ENCODE measurements around the gene TMEM187. TPM values are rescaled to one million over a fixed set of nuclear protein-coding genes. Genes with fewer than 3 reads are reported as not detected.

TMEM187 gene
- total and polyA plus RNA-seq, 2 donors (not counting 1 experiment from before 2014, with no cell fraction given), result 5.5 to 6.4 TPM

- no peak overlapping the region for H3K4me2 ChIP-seq (replicated peaks; ENCODE audit: low read depth, low read length, poor library complexity, severe bottlenecking)
- no peaks in the 10 kb centered on the region for H3K9me3 Mint-ChIP-seq (ENCODE audit: insufficient read depth)
- H3K27me3 ChIP-seq (replicated peaks in 1 of 4; ENCODE audit: control extremely low read depth in 1 of 4, control insufficient read depth in 3 of 4, insufficient read depth in 4 of 4, low read length in 3 of 4), result no peaks in the 10 kb centered on the region
- H3K4me1 ChIP-seq (ENCODE audit: control insufficient read depth in 2 of 2, insufficient read depth in 2 of 2, low read length in 2 of 2), result peaks cover 6 to 21% of the 10 kb centered on the region in 2 donors
- H3K79me2 ChIP-seq (ENCODE audit: control insufficient read depth, insufficient read depth, low read length), result peaks cover 24% of the 10 kb centered on the region
- H3K27ac ChIP-seq (ENCODE audit: low read length in 2 of 2), result no peak overlapping the region
- no peak overlapping the region for H3K9ac ChIP-seq (ENCODE audit: low read length)
- DNase-seq, result no peak
- 94% methylated on average over 2 of the region's 5 CpGs for WGBS (ENCODE audit: insufficient coverage)
- no peaks in the 10 kb centered on the region for H3K27me3 Mint-ChIP-seq
- peak overlapping the region; percentile 46 for H3K27ac Mint-ChIP-seq
- no peaks in the 10 kb centered on the region for H3K9me3 ChIP-seq (ENCODE audit: control extremely low read depth in 1 of 3, control insufficient read depth in 2 of 3, insufficient read depth in 1 of 3, low read length in 2 of 3)
- H4K20me1 ChIP-seq (ENCODE audit: control insufficient read depth, insufficient read depth, low read length, poor library complexity, severe bottlenecking), result no peaks in the 10 kb centered on the region
- no peak overlapping the region for H3K4me3 ChIP-seq (ENCODE audit: control extremely low read depth in 1 of 5, extremely low read depth in 1 of 5, insufficient read depth in 1 of 5, low read depth in 2 of 5, low read length in 4 of 5)
- no peak overlapping the region for H3K4me3 Mint-ChIP-seq
- H3K36me3 ChIP-seq (replicated peaks in 1 of 2; ENCODE audit: control extremely low read depth in 1 of 2, control insufficient read depth in 1 of 2, extremely low read depth in 1 of 2, insufficient read depth in 2 of 2, low read length in 1 of 2), result peaks cover 0 to 15% of the 10 kb centered on the region in 2 experiments
- ChIA-PET CTCF (interaction anchor here (1.5 kb wide), 1 partner anchor 9 kb away, joined by 5 read pairs; no protein-coding TSS in a partner anchor), POLR2A (no interaction called here)
- TF ChIP-seq EZH2 (IDR thresholded peaks at IDR 0.05; ENCODE audit: borderline replicate concordance, insufficient read depth, low read depth, low read length, poor library complexity, severe bottlenecking) (no peak), CTCF (IDR thresholded peaks at IDR 0.05) (no peak)
- H3K4me1 Mint-ChIP-seq, result peaks cover 14% of the 10 kb centered on the region
- no peak for ATAC-seq (ENCODE audit: low read depth)
- no peak overlapping the region for H2AFZ ChIP-seq (ENCODE audit: insufficient read depth, low read depth, low read length, poor library complexity, severe bottlenecking)
- intact Hi-C loops (cut with micrococcal nuclease), result no loop called here
These were observed 49.6 kb downstream of the TMEM187 start for GRCh38 chrX:154022108-154022507.

- ChIA-PET CTCF (interaction anchor here (0.6 to 1.5 kb wide), 2 partner anchors 10 to 14 kb away, joined by 4 to 5 read pairs; no protein-coding TSS in a partner anchor), POLR2A (no interaction called here)
- Histone ChIP-seq H3K4me1 (ENCODE audit: control insufficient read depth in 2 of 2, insufficient read depth in 2 of 2, low read length in 2 of 2) (peaks cover 6 to 14% of the 10 kb centered on the region in 2 donors), H3K36me3 (replicated peaks in 1 of 2; ENCODE audit: control extremely low read depth in 1 of 2, control insufficient read depth in 1 of 2, extremely low read depth in 1 of 2, insufficient read depth in 2 of 2, low read length in 1 of 2) (peaks cover 0 to 15% of the 10 kb centered on the region in 2 experiments), H3K9ac (ENCODE audit: low read length) (no peak overlapping the region), H2AFZ (ENCODE audit: insufficient read depth, low read depth, low read length, poor library complexity, severe bottlenecking) (no peak overlapping the region), H3K9me3 (ENCODE audit: control extremely low read depth in 1 of 3, control insufficient read depth in 2 of 3, insufficient read depth in 1 of 3, low read length in 2 of 3) (no peaks in the 10 kb centered on the region), H3K79me2 (ENCODE audit: control insufficient read depth, insufficient read depth, low read length) (peaks cover 15% of the 10 kb centered on the region), H4K20me1 (ENCODE audit: control insufficient read depth, insufficient read depth, low read length, poor library complexity, severe bottlenecking) (no peaks in the 10 kb centered on the region), H3K27me3 (replicated peaks in 1 of 4; ENCODE audit: control extremely low read depth in 1 of 4, control insufficient read depth in 3 of 4, insufficient read depth in 4 of 4, low read length in 3 of 4) (no peaks in the 10 kb centered on the region), H3K27ac (ENCODE audit: low read length in 2 of 2) (no peak overlapping the region), H3K4me3 (ENCODE audit: control extremely low read depth in 1 of 5, extremely low read depth in 1 of 5, insufficient read depth in 1 of 5, low read depth in 2 of 5, low read length in 4 of 5) (no peak overlapping the region), H3K4me2 (replicated peaks; ENCODE audit: low read depth, low read length, poor library complexity, severe bottlenecking) (no peak overlapping the region)
- Mint-ChIP-seq H3K4me3 (no peak overlapping the region), H3K9me3 (ENCODE audit: insufficient read depth) (no peaks in the 10 kb centered on the region), H3K27ac (peak overlapping the region; percentile 22), H3K27me3 (no peaks in the 10 kb centered on the region), H3K4me1 (peaks cover 11% of the 10 kb centered on the region)
- TF ChIP-seq EZH2 (IDR thresholded peaks at IDR 0.05; ENCODE audit: borderline replicate concordance, insufficient read depth, low read depth, low read length, poor library complexity, severe bottlenecking), result no peak
- TF ChIP-seq CTCF (IDR thresholded peaks at IDR 0.05), result no peak
- ATAC-seq (ENCODE audit: low read depth) (no peak), DNase-seq (no peak)
- WGBS (ENCODE audit: insufficient coverage), result 96% methylated on average over 18 of the region's 27 CpGs
- intact Hi-C loops (cut with micrococcal nuclease), result no loop called here
These were observed 50.9 kb downstream of the TMEM187 start for GRCh38 chrX:154023276-154024000.
